ENCODE data around the gene TMEM272. TPM values are rescaled to one million over a fixed set of nuclear protein-coding genes. Genes with fewer than 3 reads are reported as not detected.

The TMEM272 gene
- total and polyA plus RNA-seq, 7 donors = under 0.01 to 0.28 TPM; not detected in 5

- no peak overlapping the region for H3K27ac ChIP-seq
These were observed 22.1 kb upstream of the TMEM272 start for GRCh38 chr13:51867062-51867461.

GRCh38 chr13:51865838-51866237 lies 20.9 kb upstream of the TMEM272 start:
- no peak overlapping the region for H3K4me3 ChIP-seq
- intact Hi-C loops (cut with DNase I) = no loop called here
- TF ChIP-seq CTCF (IDR thresholded peaks at IDR 0.05) (no peak), EP300 (IDR thresholded peaks at IDR 0.05) (no peak), POLR2AphosphoS5 (IDR thresholded peaks at IDR 0.05) (no peak), POLR2A (IDR thresholded peaks at IDR 0.05) (no peak)
- H3K27ac ChIP-seq = no peak overlapping the region
- H3K36me3 ChIP-seq = no peaks in the 10 kb centered on the region
- DNase-seq = no peak
- H3K4me1 ChIP-seq = no peaks in the 10 kb centered on the region
- 72 to 79% methylated on average over 7 of the region's 7 CpGs for WGBS, 2 donors
- H3K9me3 ChIP-seq = no peaks in the 10 kb centered on the region
- H3K27me3 ChIP-seq = no peaks in the 10 kb centered on the region

More at GRCh38 chr13:51867062-51867461, 22.1 kb upstream of the TMEM272 start:
- H3K4me3 ChIP-seq = no peak overlapping the region
- H3K4me1 ChIP-seq = no peaks in the 10 kb centered on the region
- DNase-seq = no peak
- H3K36me3 ChIP-seq = no peaks in the 10 kb centered on the region
- intact Hi-C loops (cut with DNase I) = no loop called here
- no peaks in the 10 kb centered on the region for H3K9me3 ChIP-seq
- TF ChIP-seq EP300 (IDR thresholded peaks at IDR 0.05) = no peak
- TF ChIP-seq POLR2A (IDR thresholded peaks at IDR 0.05) = no peak
- TF ChIP-seq POLR2AphosphoS5 (IDR thresholded peaks at IDR 0.05) = no peak
- TF ChIP-seq CTCF (IDR thresholded peaks at IDR 0.05) = no peak
- no peaks in the 10 kb centered on the region for H3K27me3 ChIP-seq
- 94% methylated on average over 4 of the region's 4 CpGs for WGBS, 2 donors

GRCh38 chr13:51862957-51863356 lies 18.0 kb upstream of the TMEM272 start:
- no peak overlapping the region for H3K27ac ChIP-seq
- no peak for TF ChIP-seq POLR2A (IDR thresholded peaks at IDR 0.05)
- no peaks in the 10 kb centered on the region for H3K36me3 ChIP-seq
- H3K9me3 ChIP-seq = no peaks in the 10 kb centered on the region
- H3K4me1 ChIP-seq = no peaks in the 10 kb centered on the region
- intact Hi-C loops (cut with DNase I) = no loop called here
- H3K27me3 ChIP-seq = no peaks in the 10 kb centered on the region
- no peak overlapping the region for H3K4me3 ChIP-seq
- DNase-seq = no peak
- 45 to 76% methylated on average over 7 of the region's 7 CpGs for WGBS, 2 donors

- intact Hi-C loops (cut with DNase I) = no loop called here
- 86 to 89% methylated on average over 5 of the region's 5 CpGs for WGBS, 2 donors
- TF ChIP-seq POLR2A (IDR thresholded peaks at IDR 0.05) (no peak), POLR2AphosphoS5 (IDR thresholded peaks at IDR 0.05) (no peak), CTCF (IDR thresholded peaks at IDR 0.05) (no peak), EP300 (IDR thresholded peaks at IDR 0.05) (no peak)
- no peaks in the 10 kb centered on the region for H3K4me1 ChIP-seq
- no peak within 1 kb of the TSS for H3K4me3 ChIP-seq
- no peak within 1 kb of the TSS for H3K27ac ChIP-seq
- no peaks in the 10 kb centered on the region for H3K27me3 ChIP-seq
- DNase-seq = no peak
- H3K9me3 ChIP-seq = no peaks in the 10 kb centered on the region
- H3K36me3 ChIP-seq = no peaks in the 10 kb centered on the region
These were observed 16.8 kb upstream of the TMEM272 start, which contains the start of gene CCDC70 for GRCh38 chr13:51861723-51862300. TSS of gene CCDC70 (plus strand) at chr13:51861969. CDS start at chr13:51865412, 3,443 bp downstream.

GRCh38 chr13:51858433-51859247 lies 13.7 kb upstream of the TMEM272 start:
- no peaks in the 10 kb centered on the region for H3K9me3 ChIP-seq
- no peak for DNase-seq
- intact Hi-C loops (cut with DNase I) = no loop called here
- no peak overlapping the region for H3K4me3 ChIP-seq
- no peaks in the 10 kb centered on the region for H3K4me1 ChIP-seq
- no peak overlapping the region for H3K27ac ChIP-seq
- WGBS, 2 donors = 67 to 80% methylated on average over 11 of the region's 11 CpGs
- TF ChIP-seq POLR2A (IDR thresholded peaks at IDR 0.05) (no peak), EP300 (IDR thresholded peaks at IDR 0.05) (no peak), POLR2AphosphoS5 (IDR thresholded peaks at IDR 0.05) (no peak), CTCF (IDR thresholded peaks at IDR 0.05) (no peak)
- H3K27me3 ChIP-seq = no peaks in the 10 kb centered on the region
- H3K36me3 ChIP-seq = no peaks in the 10 kb centered on the region
